GM18517 (cell line): ENCODE measurements around the gene CAPZB.

Source experiments
- ATAC-seq: cut with Tn5 transposase; IDR thresholded peaks from one replicate; pipeline ENCODE4 v1.9.1; 2021; ENCODE audit warnings: mild to moderate bottlenecking, moderate library complexity; ENCODE audit not compliant: unreplicated experiment

Gene CAPZB

DNA sequence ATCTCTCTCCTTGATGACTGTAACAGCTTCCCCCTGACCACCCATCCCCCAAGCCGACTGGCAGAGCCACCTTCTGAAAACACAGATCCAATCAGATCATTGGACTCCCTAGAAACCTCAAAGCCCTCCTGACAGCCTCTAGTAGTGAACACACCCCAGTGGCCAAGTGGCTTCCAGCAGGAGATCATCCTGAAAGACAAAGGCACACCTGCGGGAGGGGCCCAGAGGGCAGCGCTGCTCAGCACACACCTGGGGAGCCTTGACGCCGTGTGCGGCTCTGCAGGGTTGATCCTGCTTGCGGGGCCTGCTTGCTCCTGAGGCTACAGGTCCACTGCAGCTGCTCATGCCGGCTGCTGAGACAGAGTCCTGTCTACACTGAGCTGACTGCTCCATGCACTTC is 131.7 kb downstream of the CAPZB start:
- ATAC-seq: no peak

DNA sequence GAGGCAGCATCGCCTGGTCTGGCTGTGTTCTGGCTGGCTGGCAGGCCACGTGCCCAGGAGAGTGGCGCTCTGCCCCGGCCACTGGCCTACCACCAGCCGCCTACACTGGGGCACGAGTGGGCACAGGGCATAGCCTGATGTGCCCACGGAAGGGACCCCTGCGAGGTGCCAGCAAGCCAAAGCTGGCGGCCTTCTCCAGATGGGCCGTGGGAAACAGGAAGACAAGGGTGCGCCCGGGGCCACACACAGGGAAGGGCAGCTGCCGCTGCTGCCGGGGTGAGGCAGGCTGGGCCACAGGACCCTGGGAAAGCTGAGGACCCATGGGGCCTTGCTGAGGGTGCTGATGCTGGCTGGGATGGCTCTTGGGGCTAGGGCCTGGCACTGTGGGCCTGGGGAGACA is 132.5 kb downstream of the CAPZB start:
- ATAC-seq: no peak

GRCh38 chr1:19351873-19352272 is 133.5 kb downstream of the CAPZB start:
- ATAC-seq: no peak

- ATAC-seq: no peak
Measured at GRCh38 chr1:19350566-19350965, 134.8 kb downstream of the CAPZB start.

DNA sequence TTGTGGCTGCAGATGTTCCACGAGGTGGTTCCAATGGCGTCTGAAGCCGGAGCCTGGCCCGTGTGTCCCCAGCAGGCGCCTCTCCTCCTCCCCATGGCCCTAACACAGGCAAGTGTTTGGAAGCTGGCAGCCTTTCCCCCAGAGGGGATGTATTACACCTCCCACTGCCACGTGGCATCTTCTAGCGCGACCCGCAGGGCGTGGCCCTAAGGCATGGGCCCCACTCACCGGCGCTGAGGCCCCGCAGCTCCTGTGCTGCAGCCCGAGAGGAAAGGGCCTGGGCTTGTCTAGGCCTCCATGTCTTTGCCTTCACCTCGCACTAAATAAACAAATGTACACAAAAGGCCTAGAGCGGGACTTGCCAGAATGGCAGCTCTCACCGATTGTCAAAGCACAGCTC is 135.3 kb downstream of the CAPZB start:
- no peak for ATAC-seq

DNA sequence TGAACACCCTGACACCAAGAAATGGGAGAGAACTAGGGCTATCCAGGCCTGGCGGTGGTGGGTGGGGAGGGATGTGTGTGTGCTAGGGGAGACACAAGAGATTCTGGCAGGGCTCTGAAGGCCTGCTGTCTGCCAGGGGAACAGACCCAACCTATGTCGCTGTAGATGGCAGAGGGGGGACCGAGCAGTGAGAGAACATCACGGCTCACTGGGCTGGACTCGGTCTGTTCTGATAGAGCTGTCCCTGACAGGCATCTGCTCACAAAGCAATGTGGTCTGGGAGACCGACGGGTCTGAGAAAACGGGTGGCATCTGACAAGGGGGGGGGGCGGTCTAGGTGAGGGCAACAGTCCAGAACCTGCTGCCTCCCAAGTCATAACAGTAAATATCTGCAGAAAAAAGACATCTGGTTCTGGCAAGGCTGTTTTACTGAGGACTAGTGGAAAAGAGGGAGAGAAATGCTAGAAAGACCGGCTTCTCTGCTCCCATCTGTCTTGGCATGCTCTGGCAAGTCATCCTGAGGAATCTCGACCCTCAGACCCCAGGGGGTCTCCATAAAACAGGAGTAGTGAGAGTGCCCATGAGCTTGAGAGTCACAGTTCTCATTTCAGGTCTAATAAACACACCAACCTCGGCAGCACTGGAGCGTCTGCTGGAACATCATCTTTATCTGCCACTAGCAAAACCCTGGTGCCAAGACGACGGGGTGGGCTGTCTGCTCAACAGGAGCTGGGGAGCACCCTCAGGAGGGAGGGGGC is 136.7 kb downstream of the CAPZB start:
- no peak for ATAC-seq

DNA sequence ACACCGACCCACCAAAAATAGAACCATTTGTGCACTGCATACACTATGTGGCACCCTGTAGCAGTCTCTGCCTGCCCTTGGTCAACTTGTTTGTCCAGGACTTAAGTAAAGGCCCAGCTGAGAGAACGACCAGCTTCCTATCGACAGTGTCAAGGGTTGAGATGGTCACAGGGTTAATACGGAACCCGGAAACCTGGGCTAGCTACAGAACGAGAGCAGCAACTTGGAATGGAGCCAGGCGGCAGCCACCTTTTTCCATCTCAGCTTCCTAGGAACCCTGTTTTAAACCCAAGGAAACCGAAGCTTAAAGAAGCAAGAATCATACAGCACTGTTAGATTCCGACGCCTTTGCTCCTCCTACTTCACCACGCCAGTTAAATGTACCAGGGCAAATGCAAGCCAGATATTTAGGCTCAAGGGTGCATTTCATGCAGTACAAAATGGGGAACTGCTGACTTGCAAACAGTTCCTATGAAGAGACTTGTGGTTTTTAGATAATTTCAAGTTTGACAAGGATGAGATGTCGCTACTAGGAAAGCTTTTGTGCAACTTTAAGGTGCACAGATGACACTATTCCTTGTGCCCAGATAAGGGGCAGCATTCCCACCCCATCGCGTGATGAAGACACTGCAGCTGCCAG is 137.7 kb downstream of the CAPZB start:
- ATAC-seq: no peak

DNA sequence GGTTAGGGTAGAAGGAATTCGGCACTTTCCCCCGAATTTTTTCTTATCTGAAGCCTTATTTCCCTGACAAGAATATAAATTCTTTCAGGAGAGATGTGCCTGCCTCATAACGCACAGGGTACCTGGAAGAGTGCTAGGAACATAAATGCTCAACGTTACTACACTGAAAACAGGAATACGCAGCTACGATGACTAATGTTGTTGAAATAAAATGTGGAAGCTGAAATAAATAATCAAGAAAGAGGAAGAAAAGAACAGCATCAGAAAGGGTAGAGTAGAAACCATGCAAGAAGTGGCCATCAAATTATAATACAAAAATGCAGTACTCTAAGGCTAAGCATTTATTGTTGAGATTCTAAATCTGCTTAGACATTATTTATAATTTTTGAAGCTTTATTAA is 139.3 kb downstream of the CAPZB start:
- ATAC-seq: no peak

DNA sequence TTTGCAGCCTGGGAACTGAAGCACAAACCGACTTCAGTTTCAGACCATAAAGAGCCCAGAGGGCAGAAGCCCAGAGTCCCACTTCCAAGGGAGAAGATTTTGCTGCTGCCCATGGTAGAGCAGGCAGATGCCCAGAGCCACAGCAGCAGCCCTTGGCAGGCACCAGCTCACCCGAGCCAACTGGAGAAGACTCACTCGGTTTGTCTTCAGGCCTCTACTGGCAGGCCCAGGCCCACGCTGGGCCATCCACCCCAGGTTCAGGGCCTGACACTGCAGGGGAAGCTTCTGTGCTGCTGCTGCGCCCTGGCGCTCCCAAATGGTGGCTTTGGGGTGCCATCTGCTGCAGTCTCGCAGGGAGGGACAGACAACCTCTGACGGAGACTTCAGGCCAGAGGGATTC is 139.9 kb downstream of the CAPZB start:
- no peak for ATAC-seq

GRCh38 chr1:19344831-19345230 is 140.5 kb downstream of the CAPZB start:
- no peak for ATAC-seq

- ATAC-seq: no peak
Measured at GRCh38 chr1:19344372-19344810, 140.9 kb downstream of the CAPZB start.

GRCh38 chr1:19343617-19344350 is 141.6 kb downstream of the CAPZB start:
- no peak for ATAC-seq

GRCh38 chr1:19342894-19343616 is 142.3 kb downstream of the CAPZB start:
- no peak for ATAC-seq

GRCh38 chr1:19342062-19342750 is 143.1 kb downstream of the CAPZB start:
- no peak for ATAC-seq

GRCh38 chr1:19341201-19342061 is 143.9 kb downstream of the CAPZB start:
- no peak for ATAC-seq

- no peak for ATAC-seq
Measured at GRCh38 chr1:19340387-19340937, 144.9 kb downstream of the CAPZB start.

- ATAC-seq: no peak
Measured at GRCh38 chr1:19339214-19339861, 146.0 kb downstream of the CAPZB start.

- ATAC-seq: no peak
Measured at GRCh38 chr1:19338323-19338762, 147.0 kb downstream of the CAPZB start.

GRCh38 chr1:19337289-19337688 is 148.1 kb downstream of the CAPZB start:
- no peak for ATAC-seq
